Raji (cell line): ENCODE data around the gene SLC27A6.

Experiments used
- POLR2A ChIP-seq: IDR thresholded peaks from 2 replicates; pipeline ENCODE4 v1.6.1; 2011; ENCODE audit warnings: low read depth, low read length, control low read depth; ENCODE audit not compliant: insufficient read depth

SLC27A6 gene

GRCh38 chr5:128965011-128965637, at the start of gene SLC27A6:
TSS of gene SLC27A6 (plus strand) at chr5:128965488. CDS start at chr5:128966138, 650 bp downstream.
- no peak for TF ChIP-seq POLR2A

GRCh38 chr5:128919542-128919941, 45.7 kb upstream of the SLC27A6 start:
- no peak for TF ChIP-seq POLR2A

- TF ChIP-seq POLR2A: no peak
These were observed 44.7 kb upstream of the SLC27A6 start for GRCh38 chr5:128920345-128921215.

GRCh38 chr5:128924299-128924698, 41.0 kb upstream of the SLC27A6 start:
- no peak for TF ChIP-seq POLR2A

GRCh38 chr5:128925973-128926372, 39.3 kb upstream of the SLC27A6 start:
- TF ChIP-seq POLR2A: no peak

GRCh38 chr5:128927644-128928043, 37.6 kb upstream of the SLC27A6 start:
- no peak for TF ChIP-seq POLR2A

- no peak for TF ChIP-seq POLR2A
These were observed 15.3 kb upstream of the SLC27A6 start for GRCh38 chr5:128949847-128950546.

GRCh38 chr5:128956164-128956563, 9.1 kb upstream of the SLC27A6 start:
- TF ChIP-seq POLR2A: no peak

GRCh38 chr5:128962211-128962610, 3.1 kb upstream of the SLC27A6 start:
- no peak for TF ChIP-seq POLR2A

- TF ChIP-seq POLR2A: no peak
These were observed 482 bp downstream of the SLC27A6 start for GRCh38 chr5:128965638-128966302.

GRCh38 chr5:128966375-128966774, 1.1 kb downstream of the SLC27A6 start:
- no peak for TF ChIP-seq POLR2A

GRCh38 chr5:128966846-128967245, 1.6 kb downstream of the SLC27A6 start:
- TF ChIP-seq POLR2A: no peak

GRCh38 chr5:128973244-128973643, 8.0 kb downstream of the SLC27A6 start:
- TF ChIP-seq POLR2A: no peak

GRCh38 chr5:128974567-128974966, 9.3 kb downstream of the SLC27A6 start:
- no peak for TF ChIP-seq POLR2A

GRCh38 chr5:128979761-128980160, 14.5 kb downstream of the SLC27A6 start:
- TF ChIP-seq POLR2A: no peak

GRCh38 chr5:128980917-128981316, 15.6 kb downstream of the SLC27A6 start:
- TF ChIP-seq POLR2A: no peak

GRCh38 chr5:128984480-128984879, 19.2 kb downstream of the SLC27A6 start:
- no peak for TF ChIP-seq POLR2A
